NB4 (cell line): ENCODE data around the gene PAIP2B.

Experiments
- DNase-seq: peaks from one replicate; pipeline ENCODE4 v3.0.0; 2010; ENCODE audit warnings: low read depth
- H3K4me3 ChIP-seq: one replicate; pipeline ENCODE4 v1.5.1; 2011; ENCODE audit warnings: mild to moderate bottlenecking, low read depth, low read length, moderate library complexity
- CTCF ChIP-seq: IDR thresholded peaks from one replicate; pipeline ENCODE4 v1.5.1; 2012; ENCODE audit warnings: low read depth, low read length
- MAX ChIP-seq: IDR thresholded peaks from 2 replicates; pipeline ENCODE4 v1.6.1; 2011; ENCODE audit warnings: low read depth, low read length
- MYC ChIP-seq: IDR thresholded peaks from 2 replicates; pipeline ENCODE4 v1.6.1; 2011; ENCODE audit warnings: low read depth, low read length
- POLR2A ChIP-seq: IDR thresholded peaks from 2 replicates; pipeline ENCODE4 v1.6.1; 2011; ENCODE audit warnings: mild to moderate bottlenecking; ENCODE audit not compliant: insufficient read length; ENCODE audit errors: extremely low read depth

Gene PAIP2B

GRCh38 chr2:71226096-71226964 lies 573 bp downstream of the PAIP2B start:
- 0 out of 2 replicates have a peak, but pooled peaks have one; percentile 2 for TF ChIP-seq MAX
- TF ChIP-seq CTCF: peak; percentile 11
- no peak for TF ChIP-seq POLR2A
- no peak for TF ChIP-seq MYC
- peak; percentile 54 for DNase-seq
- peak overlapping the region; percentile 72 for H3K4me3 ChIP-seq

- TF ChIP-seq CTCF (no peak), MAX (no peak), MYC (no peak), POLR2A (no peak)
- H3K4me3 ChIP-seq: no peak overlapping the region
- DNase-seq: no peak
These were observed 2.0 kb downstream of the PAIP2B start for GRCh38 chr2:71224935-71225334.

GRCh38 chr2:71224457-71224856 lies 2.4 kb downstream of the PAIP2B start:
- DNase-seq: no peak
- no peak for TF ChIP-seq CTCF
- no peak for TF ChIP-seq MAX
- TF ChIP-seq MYC: no peak
- no peak for TF ChIP-seq POLR2A
- no peak overlapping the region for H3K4me3 ChIP-seq

- peak; percentile 80 for DNase-seq
- H3K4me3 ChIP-seq: no peak overlapping the region
- TF ChIP-seq MAX: no peak
- TF ChIP-seq CTCF: peak; percentile 53
These were observed 3.1 kb downstream of the PAIP2B start for GRCh38 chr2:71223767-71224333.

- DNase-seq: no peak
- no peak overlapping the region for H3K4me3 ChIP-seq
- TF ChIP-seq MAX: no peak
- no peak for TF ChIP-seq CTCF
- TF ChIP-seq POLR2A: no peak
- no peak for TF ChIP-seq MYC
These were observed 6.2 kb downstream of the PAIP2B start for GRCh38 chr2:71220743-71221142.
